Measurements from ENCODE around the gene MAML3. TPM values are rescaled to one million over a fixed set of nuclear protein-coding genes. Genes with fewer than 3 reads are reported as not detected.

The MAML3 gene
- total RNA-seq, 1 donor from 2014 or later, result 0.79 TPM

- H3K27me3 ChIP-seq (ENCODE audit: control insufficient read depth, insufficient read depth, low read length), result no peaks in the 10 kb centered on the region
- H3K4me3 ChIP-seq (ENCODE audit: low read depth, low read length), result no peak overlapping the region
- no peaks in the 10 kb centered on the region for H3K36me3 ChIP-seq (ENCODE audit: control insufficient read depth, insufficient read depth, low read length)
- FAIRE-seq, result no peak
- no peak for DNase-seq (ENCODE audit: low read depth)
- no peak for TF ChIP-seq CTCF (IDR thresholded peaks at IDR 0.05; ENCODE audit: insufficient read depth, low read length, severe bottlenecking)
Measured at GRCh38 chr4:139905489-139905888, 248.5 kb downstream of the MAML3 start.

DNA sequence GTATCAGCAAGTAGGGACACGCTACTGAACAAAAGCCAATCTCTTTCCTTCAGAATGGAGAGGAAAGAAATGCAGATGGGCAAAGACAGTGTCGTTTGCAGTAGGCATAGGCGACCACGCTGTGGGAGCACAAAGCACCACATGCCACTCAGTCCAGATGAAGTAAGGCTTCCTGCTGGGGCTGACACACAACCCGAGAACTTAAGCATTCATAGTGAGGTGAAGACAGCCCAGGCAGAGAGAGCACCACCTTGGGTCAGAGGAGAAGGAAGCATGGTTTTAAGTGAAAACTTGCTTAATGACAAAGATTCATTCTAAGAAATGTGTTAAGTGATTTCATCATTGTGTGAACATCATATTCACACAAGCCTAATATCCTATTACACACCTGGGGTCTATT lies 249.6 kb downstream of the MAML3 start:
- DNase-seq (ENCODE audit: low read depth) (no peak), FAIRE-seq (no peak)
- Histone ChIP-seq H3K4me3 (ENCODE audit: low read depth, low read length) (no peak overlapping the region), H3K27me3 (ENCODE audit: control insufficient read depth, insufficient read depth, low read length) (no peaks in the 10 kb centered on the region), H3K36me3 (ENCODE audit: control insufficient read depth, insufficient read depth, low read length) (no peaks in the 10 kb centered on the region)
- no peak for TF ChIP-seq CTCF (IDR thresholded peaks at IDR 0.05; ENCODE audit: insufficient read depth, low read length, severe bottlenecking)

DNA sequence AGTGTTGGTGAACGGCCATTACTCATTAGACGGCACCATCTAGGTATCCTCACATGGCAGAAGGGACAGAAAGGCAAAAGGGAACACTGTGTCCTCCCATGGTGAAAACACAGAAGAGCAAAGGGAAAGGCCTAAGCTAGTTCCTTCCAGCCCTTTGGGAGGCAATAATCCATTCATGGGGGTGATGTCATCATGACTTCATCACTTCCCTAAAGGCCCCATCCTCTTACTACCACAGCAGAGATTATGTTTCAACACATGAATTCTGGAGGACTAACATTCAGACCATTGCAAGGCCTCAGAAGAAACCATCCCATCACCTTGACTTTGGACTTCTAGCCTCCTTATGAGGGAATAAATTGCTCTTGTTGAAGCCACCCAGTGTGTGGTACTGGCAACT lies 250.1 kb downstream of the MAML3 start:
- TF ChIP-seq CTCF (IDR thresholded peaks at IDR 0.05; ENCODE audit: insufficient read depth, low read length, severe bottlenecking), result no peak
- H3K4me3 ChIP-seq (ENCODE audit: low read depth, low read length), result no peak overlapping the region
- H3K27me3 ChIP-seq (ENCODE audit: control insufficient read depth, insufficient read depth, low read length), result no peaks in the 10 kb centered on the region
- H3K36me3 ChIP-seq (ENCODE audit: control insufficient read depth, insufficient read depth, low read length), result no peaks in the 10 kb centered on the region
- DNase-seq (ENCODE audit: low read depth), result peak; percentile 37
- peak; percentile 81 for FAIRE-seq

DNA sequence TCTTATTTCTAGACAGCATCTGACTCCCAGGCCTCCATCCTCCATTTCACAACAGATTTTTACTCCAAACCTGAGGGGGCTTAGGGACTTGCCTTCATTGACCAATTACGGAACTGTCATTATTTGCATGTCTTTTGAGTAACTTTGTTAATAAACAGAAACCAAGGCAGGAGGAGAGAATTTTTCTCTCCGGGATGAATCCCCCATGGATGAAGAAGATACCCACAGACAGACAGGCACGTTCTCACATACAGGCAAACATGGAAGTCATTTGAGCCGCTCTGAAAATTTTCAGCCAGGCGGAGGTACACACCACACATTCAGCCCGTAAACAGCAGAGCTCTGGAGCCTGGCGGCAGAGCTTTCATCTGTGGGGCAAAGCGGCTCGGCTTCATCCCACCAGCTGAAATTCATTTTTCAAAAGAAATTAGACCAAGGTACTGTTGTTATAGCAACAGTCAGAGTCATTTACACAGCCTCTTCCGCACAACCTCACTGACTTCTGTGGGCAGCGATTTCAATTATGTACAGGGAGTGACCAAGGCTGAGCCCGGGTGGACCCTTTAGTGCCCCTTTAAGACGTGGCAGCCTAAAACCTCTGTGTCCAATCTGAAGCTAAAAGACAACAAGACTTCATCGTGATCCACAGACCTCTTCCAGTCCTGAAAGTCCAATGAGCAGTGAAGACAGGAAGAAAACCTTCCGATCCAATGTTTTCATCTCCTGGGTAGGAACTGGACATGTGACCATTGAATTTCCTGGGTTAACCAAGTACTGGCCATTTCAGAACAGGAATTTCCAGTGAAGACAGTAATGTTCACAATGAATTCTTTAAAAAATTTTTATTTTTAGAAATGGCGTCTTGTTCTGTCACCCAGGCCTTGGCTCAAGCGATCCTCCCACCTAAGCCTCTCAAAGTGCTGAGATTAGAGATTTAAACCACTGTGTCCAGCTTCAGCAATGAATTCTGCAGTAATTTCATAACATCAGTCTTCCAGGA lies 251.4 kb downstream of the MAML3 start:
- FAIRE-seq, result no peak
- peak; percentile 3 for DNase-seq (ENCODE audit: low read depth)
- TF ChIP-seq CTCF (IDR thresholded peaks at IDR 0.05; ENCODE audit: insufficient read depth, low read length, severe bottlenecking), result no peak
- H3K36me3 ChIP-seq (ENCODE audit: control insufficient read depth, insufficient read depth, low read length), result no peaks in the 10 kb centered on the region
- H3K27me3 ChIP-seq (ENCODE audit: control insufficient read depth, insufficient read depth, low read length), result no peaks in the 10 kb centered on the region
- H3K4me3 ChIP-seq (ENCODE audit: low read depth, low read length), result peak overlapping the region; percentile 5

DNA sequence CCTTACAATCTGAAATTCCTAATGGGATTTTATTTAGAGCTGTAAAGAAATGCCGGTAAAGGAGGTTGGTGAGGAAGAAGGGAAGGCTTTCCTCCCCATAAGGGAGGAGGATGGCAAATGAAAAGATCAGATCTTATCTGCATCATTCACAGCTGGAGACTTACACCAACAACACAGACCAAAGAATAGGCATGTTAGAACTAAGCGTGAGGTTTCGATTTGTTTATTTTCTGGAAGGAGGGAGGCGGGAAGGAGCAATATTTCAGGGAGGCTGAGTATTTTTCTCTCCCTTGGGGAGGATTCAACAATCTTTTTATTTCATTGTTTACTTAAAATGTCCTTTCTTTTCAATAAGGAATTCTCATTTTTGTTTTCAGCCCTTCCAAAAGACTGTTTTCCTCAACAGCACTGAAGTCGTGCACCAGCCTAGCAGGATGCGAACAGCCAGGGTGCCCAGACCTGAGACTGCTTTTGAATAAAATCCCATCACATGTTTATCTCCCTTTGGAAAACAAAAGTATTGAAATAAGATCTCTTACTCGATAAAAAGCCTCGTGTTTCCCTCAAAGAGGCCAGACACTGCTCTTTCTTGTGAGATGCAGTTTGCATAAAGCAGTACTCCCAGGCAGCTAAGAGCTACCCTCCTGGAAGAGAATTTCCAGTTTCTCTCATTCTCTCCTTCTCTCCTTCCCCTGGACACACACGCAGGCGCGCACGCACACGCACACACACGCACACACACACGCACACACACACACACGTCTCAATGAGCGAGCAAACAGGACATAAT lies 252.3 kb downstream of the MAML3 start:
- peak overlapping the region; percentile 5 for H3K4me3 ChIP-seq (ENCODE audit: low read depth, low read length)
- no peaks in the 10 kb centered on the region for H3K36me3 ChIP-seq (ENCODE audit: control insufficient read depth, insufficient read depth, low read length)
- FAIRE-seq, result no peak
- no peaks in the 10 kb centered on the region for H3K27me3 ChIP-seq (ENCODE audit: control insufficient read depth, insufficient read depth, low read length)
- TF ChIP-seq CTCF (IDR thresholded peaks at IDR 0.05; ENCODE audit: insufficient read depth, low read length, severe bottlenecking), result no peak
- peak; percentile 70 for DNase-seq (ENCODE audit: low read depth)

All from bronchial epithelial cell (primary cell).